Bronchial epithelial cell (primary cell): ENCODE measurements around the gene KLK15. TPM values are rescaled to one million over a fixed set of nuclear protein-coding genes. Genes with fewer than 3 reads are reported as not detected.

Source experiments
- DNase-seq: peaks from one replicate; pipeline ENCODE4 v3.0.0-alpha.2; 2010; ENCODE audit warnings: low read depth
- FAIRE-seq: peaks from 2 replicates; lab custom pipeline; 2011; peaks lifted over from hg19 to GRCh38; lab: Jason Lieb, UNC
- H3K27me3 ChIP-seq: 2 replicates; pipeline ENCODE4 v1.5.1; 2011; ENCODE audit warnings: low read length; ENCODE audit not compliant: control insufficient read depth, insufficient read depth
- H3K36me3 ChIP-seq: 2 replicates; pipeline ENCODE4 v1.5.1; 2011; ENCODE audit warnings: low read length; ENCODE audit not compliant: control insufficient read depth, insufficient read depth
- H3K4me3 ChIP-seq: 2 replicates; pipeline ENCODE4 v1.5.1; 2011; ENCODE audit warnings: mild to moderate bottlenecking, low read depth, low read length, control low read depth
- total RNA-seq: library from RNA; depleted of rRNA; stranded (reverse); fragments of >200 nt; gene quantifications from 2 replicates; pipeline ENCODE4 v1.2.1, GENCODE V29; 2014
- TF ChIP-seq, protein P1 (sequence below): IDR thresholded peaks from 2 replicates; pipeline ENCODE4 v1.5.1; 2011; ENCODE audit warnings: mild to moderate bottlenecking, moderate library complexity, low read length, control low read depth, inconsistent platforms; ENCODE audit not compliant: insufficient read depth, severe bottlenecking

KLK15 gene
- total RNA-seq, 1 donor from 2014 or later, result not detected

GRCh38 chr19:50796634-50797428, 36.5 kb downstream of the KLK15 start:
- Histone ChIP-seq H3K4me3 (no peak overlapping the region), H3K27me3 (no peaks in the 10 kb centered on the region), H3K36me3 (peaks cover 29% of the 10 kb centered on the region)
- FAIRE-seq (no peak), DNase-seq (no peak)
- TF ChIP-seq, protein P1, sequence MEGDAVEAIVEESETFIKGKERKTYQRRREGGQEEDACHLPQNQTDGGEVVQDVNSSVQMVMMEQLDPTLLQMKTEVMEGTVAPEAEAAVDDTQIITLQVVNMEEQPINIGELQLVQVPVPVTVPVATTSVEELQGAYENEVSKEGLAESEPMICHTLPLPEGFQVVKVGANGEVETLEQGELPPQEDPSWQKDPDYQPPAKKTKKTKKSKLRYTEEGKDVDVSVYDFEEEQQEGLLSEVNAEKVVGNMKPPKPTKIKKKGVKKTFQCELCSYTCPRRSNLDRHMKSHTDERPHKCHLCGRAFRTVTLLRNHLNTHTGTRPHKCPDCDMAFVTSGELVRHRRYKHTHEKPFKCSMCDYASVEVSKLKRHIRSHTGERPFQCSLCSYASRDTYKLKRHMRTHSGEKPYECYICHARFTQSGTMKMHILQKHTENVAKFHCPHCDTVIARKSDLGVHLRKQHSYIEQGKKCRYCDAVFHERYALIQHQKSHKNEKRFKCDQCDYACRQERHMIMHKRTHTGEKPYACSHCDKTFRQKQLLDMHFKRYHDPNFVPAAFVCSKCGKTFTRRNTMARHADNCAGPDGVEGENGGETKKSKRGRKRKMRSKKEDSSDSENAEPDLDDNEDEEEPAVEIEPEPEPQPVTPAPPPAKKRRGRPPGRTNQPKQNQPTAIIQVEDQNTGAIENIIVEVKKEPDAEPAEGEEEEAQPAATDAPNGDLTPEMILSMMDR, result no peak

- TF ChIP-seq, protein P1, result no peak
- FAIRE-seq, result no peak
These were observed 37.2 kb downstream of the KLK15 start for GRCh38 chr19:50796128-50796633.

DNA sequence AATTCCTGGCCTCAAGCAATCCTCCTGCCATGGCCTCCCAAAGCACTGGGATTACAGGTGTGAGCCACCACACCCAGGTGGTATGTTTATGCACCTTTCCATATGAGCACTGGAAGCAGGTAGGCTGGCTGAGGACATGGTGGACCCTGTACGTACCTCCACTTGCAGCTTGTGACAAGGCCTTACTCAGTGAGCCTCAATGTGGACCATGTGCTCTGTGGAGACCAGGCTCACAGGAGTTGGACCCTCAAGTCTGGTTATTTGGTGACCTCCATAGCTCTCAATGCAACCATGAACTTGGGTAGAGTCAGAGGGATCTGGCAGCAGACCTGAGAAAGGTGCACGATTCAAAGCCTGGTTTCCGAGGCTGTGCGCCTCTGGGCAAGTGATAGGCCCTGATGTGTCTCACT, 37.7 kb downstream of the KLK15 start:
- FAIRE-seq (no peak), DNase-seq (no peak)
- Histone ChIP-seq H3K4me3 (no peak overlapping the region), H3K27me3 (no peaks in the 10 kb centered on the region), H3K36me3 (peaks cover 26% of the 10 kb centered on the region)
- TF ChIP-seq, protein P1, result no peak

More at GRCh38 chr19:50796128-50796633, 37.2 kb downstream of the KLK15 start:
- H3K36me3 ChIP-seq, result peaks cover 28% of the 10 kb centered on the region
- H3K27me3 ChIP-seq, result no peaks in the 10 kb centered on the region
- no peak overlapping the region for H3K4me3 ChIP-seq
- DNase-seq, result no peak

- H3K4me3 ChIP-seq, result no peak overlapping the region
- TF ChIP-seq, protein P1, result peak; percentile 32
- FAIRE-seq (no peak), DNase-seq (no peak)
- peaks cover 22% of the 10 kb centered on the region for H3K36me3 ChIP-seq
- no peaks in the 10 kb centered on the region for H3K27me3 ChIP-seq
These were observed 38.3 kb downstream of the KLK15 start for GRCh38 chr19:50794876-50795663.

- H3K4me3 ChIP-seq, result no peak overlapping the region
- peaks cover 16% of the 10 kb centered on the region for H3K36me3 ChIP-seq
- TF ChIP-seq, protein P1, result peak; percentile 12
- DNase-seq (no peak), FAIRE-seq (no peak)
- no peaks in the 10 kb centered on the region for H3K27me3 ChIP-seq
These were observed 39.1 kb downstream of the KLK15 start for GRCh38 chr19:50794074-50794875.
